IPS-18c (cell line): ENCODE data around the gene MITF.

Experiments used
- H3K4me3 ChIP-seq: 2 replicates; pipeline ENCODE4 v1.7.0; 2013; ENCODE audit warnings: low read depth, mild to moderate bottlenecking, low read length, moderate library complexity; ENCODE audit not compliant: insufficient read depth
- H3K9me3 ChIP-seq: one replicate; pipeline ENCODE4 v1.6.1; 2013; ENCODE audit warnings: mild to moderate bottlenecking, low read length, moderate library complexity; ENCODE audit not compliant: control insufficient read depth, insufficient read depth

Gene MITF

DNA sequence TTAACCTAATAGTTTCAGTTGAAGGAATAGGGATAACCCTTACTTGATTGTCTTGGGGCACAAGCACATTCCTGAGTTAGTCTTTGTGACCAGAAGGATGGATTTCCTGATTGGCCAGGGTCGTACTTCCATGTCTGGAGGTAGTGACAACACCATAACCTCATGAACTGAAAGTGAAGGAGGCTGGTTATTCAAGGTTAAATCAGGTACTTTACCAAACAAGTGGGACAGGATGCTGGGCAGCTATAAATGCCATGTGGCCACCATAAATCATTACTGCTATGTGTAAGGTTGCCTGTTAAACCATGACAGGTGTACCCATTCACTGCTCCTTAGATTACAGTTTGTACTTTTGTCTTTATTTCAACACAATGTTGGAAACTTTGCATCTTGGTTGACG is 132.0 kb downstream of the MITF start:
- Histone ChIP-seq H3K9me3 (no peaks in the 10 kb centered on the region), H3K4me3 (no peak overlapping the region)

DNA sequence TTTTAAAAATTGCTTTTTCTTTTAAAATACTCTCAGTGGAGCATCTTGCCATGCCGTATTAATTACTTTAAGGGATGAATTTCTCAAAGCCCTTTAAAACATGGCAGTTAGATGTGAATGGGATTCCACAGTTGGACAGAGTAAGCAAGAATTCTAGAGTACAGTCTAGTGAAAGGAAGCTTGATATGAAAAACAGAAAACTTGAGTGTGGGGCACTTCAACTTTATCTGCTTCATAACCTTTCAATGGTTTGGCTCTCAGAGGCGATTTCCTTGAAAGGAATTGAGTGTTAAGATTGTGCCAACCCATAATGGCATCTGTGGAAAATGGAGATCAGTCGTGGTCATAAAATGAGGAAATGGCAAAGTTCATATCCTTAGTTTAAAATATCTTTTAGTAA is 132.6 kb downstream of the MITF start:
- no peak overlapping the region for H3K4me3 ChIP-seq

DNA sequence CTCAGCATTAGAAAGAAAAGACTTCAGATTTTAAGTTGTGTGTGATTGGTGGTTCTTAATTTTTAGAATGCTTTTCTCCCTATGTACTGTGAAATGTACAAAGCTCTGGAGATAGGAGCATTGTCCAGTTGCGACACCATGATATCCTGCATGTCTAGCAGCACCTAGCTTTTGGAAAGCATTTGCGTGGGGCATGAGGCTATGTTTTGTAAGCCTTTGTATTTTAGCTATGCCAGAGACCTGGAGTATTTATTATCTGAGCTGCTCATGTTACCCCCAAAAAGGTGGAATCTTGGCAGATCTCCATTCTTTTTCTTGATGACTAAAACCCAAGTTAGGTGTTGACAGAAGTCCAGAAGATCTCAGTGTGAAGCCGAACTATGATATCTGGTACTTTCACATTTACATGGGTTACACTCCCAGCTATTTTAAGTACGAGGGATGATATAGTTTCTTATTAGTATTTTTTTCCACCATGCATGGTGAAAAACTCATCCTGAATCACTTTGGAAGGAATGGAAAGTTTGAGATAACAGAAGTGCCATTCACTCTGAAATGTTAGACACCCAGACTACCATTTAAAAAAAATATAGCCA is 133.6 kb downstream of the MITF start:
- Histone ChIP-seq H3K4me3 (no peak overlapping the region), H3K9me3 (no peaks in the 10 kb centered on the region)

More for the DNA sequence above, 132.6 kb downstream of the MITF start:
- no peaks in the 10 kb centered on the region for H3K9me3 ChIP-seq

DNA sequence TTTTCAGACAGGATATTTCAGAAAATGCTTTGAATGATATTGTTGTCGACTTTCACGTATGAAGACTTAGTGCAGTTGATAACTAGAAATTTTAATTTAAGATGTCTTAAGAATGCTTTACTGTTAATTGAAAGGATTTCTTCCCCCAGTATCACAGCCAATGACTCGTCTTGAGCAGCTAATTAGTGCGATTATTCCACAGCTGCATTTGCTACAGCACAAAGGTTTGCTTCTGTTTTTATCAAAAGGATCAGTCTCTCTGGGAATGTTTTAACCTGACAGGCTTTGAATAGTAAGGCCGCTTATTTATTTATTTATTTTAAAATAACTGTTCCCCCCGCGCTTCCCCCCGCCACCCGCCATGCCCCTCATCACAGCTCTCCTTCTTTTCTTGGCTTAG is 136.8 kb downstream of the MITF start:
- Histone ChIP-seq H3K9me3 (no peaks in the 10 kb centered on the region), H3K4me3 (no peak overlapping the region)

DNA sequence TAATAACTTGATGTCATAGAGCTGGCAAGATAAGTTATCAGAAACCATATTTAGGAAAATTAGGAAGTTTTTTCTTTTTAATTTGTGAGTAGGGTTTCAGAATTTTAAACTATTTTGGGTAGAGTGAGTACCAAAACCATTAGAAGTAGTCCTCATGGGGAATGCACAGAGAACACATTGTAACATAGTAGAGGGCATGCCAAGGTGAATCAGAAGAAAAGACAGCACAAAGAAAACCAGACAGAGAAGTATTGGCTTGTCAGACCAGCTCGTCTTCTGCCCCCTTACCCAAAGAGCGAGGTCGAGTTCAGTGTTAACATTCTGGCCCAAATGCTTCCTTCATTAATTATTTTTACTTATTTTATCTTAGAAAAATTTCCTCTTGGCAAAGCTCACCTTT is 139.0 kb downstream of the MITF start:
- H3K4me3 ChIP-seq = no peak overlapping the region
- H3K9me3 ChIP-seq = no peaks in the 10 kb centered on the region

DNA sequence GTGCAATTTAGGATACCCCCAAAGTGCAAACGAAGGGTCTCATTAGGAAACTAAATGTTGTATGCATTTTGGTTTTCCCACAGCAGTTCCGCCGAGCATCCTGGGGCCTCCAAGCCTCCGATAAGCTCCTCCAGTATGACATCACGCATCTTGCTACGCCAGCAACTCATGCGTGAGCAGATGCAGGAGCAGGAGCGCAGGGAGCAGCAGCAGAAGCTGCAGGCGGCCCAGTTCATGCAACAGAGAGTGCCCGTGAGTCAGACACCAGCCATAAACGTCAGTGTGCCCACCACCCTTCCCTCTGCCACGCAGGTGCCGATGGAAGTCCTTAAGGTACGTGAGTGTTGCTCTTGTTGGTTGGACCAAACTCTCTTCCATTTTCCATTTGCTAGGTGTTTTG is 139.8 kb downstream of the MITF start:
- Histone ChIP-seq H3K9me3 (no peaks in the 10 kb centered on the region), H3K4me3 (no peak overlapping the region)

DNA sequence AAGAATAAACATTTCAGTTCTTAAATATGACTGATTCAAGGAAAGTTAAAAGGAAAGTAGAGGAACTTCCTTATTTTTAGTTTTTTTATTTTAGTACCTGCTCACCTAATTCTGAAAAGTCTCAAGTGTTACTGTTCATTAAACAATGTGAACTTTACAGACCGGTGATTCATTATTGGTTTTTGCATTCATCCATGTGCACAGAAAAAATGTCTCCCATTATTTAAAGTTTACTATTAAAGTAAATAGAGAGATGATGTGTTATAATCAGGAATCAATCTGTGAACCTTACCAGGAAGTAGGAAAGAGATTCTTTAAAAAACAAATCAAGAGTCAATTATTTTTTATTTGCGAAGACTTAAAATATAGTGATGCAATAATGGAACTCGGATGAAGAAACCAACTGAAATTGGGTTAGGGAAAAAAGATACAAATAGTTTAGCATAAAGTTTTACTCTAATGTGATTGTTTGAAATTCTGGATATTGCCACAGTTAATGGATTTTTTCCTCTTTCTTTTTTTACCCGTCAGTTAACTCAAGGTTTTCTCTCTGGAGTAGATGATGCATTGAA is 140.9 kb downstream of the MITF start:
- no peak overlapping the region for H3K4me3 ChIP-seq

DNA sequence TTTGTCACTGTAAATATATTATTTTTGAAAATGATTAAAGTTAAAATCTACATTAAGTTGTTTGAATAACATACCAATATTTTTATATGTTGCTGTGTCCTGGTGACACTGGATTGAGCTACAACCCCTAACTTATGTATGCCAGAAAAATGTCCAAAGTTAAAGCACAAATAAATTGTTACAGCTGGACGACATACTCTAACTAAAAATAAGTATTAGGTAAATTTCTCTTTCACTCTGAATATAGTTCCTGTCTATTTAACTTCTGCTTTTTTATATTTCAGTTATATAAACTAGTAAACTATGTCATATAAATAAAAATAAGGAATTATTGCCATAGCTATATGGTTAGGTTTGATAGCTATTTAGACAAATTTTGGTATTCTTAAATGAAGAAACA is 141.8 kb downstream of the MITF start:
- Histone ChIP-seq H3K4me3 (no peak overlapping the region), H3K9me3 (no peaks in the 10 kb centered on the region)

More for the DNA sequence above, 140.9 kb downstream of the MITF start:
- H3K9me3 ChIP-seq = no peaks in the 10 kb centered on the region

DNA sequence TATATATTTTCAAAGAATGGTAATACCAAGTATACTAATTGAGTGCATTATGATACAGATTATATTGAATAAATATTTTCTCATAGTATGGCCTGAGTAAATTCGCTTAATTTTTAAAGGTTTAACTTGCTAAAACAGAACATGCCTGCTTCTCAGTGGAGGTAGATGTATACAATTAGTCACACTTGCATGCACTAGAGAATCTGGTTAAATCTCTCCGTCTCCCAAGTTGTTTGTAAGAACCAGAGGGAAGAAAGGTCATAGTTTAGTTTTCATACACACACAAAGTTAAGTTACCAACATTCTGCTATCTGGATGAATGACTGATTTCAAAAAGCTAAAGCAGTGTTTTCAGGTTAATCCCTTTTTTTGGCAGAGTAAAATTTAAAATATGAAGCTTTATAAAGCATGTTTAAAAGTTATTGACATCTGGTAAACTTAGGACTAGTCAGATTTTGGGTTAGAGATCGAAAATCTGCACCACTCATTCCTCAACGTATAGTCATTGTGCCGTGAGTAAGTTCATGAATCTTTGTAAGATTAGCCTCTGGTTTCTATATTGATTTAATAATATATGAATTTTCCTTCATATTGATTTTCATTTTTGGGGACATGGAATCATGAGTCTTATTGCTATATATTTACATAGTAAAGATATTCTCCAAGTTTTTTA is 142.6 kb downstream of the MITF start:
- Histone ChIP-seq H3K9me3 (no peaks in the 10 kb centered on the region), H3K4me3 (no peak overlapping the region)

DNA sequence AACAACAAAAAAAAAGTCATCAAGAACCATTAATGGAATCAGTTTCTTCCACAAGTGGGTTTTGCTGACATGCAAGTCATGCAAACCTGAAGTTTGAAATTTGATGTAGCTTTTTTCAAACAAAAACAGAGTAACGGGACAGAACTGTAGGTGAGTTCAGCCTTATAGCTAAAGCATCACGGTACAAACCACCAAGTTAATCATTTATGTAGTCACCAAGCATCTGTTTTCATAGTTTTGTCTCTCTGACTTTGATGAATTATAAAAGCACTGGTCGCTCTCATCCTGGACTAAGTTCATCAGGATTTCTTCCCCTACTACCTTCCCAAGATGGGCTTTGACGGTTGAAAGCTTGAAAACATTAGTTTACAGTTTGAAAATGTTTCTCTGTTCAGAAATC is 143.3 kb downstream of the MITF start:
- H3K4me3 ChIP-seq = no peak overlapping the region

DNA sequence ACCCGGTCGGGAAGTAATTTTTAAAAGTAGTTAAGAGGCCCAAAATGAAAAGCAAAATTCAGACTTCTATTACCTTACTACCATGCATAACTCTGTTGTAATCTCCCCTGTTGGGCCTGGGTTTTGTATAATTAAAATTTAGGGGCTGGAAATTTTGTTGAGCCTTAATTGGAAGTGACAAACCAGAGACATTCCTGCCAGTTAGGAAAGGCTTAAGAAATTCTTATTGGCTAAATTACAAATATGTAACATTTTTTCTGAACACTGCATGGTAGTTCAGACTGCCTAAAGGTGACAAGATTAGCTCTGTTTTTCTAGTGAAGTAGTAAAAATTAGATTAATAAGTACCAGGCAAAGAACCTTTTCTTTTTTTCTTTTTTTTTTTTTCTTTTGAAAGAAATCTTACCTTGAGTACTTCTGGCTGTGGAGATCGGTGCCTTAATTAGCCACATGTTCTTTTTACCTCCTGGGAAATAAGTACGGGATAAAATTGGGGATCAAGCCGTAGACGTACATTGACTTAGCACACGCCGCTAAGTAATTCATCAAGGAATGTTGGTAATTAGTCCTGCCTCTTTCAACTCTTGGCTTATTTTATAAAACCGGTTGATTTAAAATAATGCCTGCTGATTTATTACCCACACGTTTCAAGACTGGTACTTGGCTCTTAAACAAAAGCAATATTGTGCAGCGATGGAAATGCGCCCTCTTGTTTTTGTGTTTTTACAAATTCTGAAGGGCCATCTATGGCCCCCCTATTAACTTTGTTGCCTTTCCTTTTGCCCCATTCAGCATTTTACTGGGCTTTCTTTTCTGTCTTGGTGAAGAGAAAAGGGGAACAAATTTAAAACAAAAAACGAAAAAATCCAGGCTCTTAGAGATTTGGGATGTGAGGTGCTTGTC is 149.0 kb downstream of the MITF start:
- H3K4me3 ChIP-seq = no peak overlapping the region
- H3K9me3 ChIP-seq = no peaks in the 10 kb centered on the region

More for the DNA sequence above, 143.3 kb downstream of the MITF start:
- H3K9me3 ChIP-seq = no peaks in the 10 kb centered on the region

DNA sequence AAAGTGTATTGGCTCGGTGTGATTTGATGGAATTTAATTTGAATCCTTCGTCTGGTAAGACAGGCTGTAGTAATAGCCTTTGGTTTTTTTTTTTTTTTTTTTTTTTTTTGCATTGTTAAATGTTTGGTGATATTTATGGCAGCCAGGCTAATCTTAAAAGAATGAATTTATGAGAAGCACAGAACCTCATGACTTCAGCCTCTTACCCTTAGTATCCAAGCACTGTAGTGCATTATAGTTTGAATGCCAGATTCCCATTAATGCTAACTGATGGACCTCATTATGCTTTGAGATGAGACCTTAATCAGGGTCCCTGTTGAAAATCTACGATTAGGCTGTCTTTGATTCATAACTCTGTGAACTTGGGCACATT is 149.7 kb downstream of the MITF start:
- no peak overlapping the region for H3K4me3 ChIP-seq
- no peaks in the 10 kb centered on the region for H3K9me3 ChIP-seq

DNA sequence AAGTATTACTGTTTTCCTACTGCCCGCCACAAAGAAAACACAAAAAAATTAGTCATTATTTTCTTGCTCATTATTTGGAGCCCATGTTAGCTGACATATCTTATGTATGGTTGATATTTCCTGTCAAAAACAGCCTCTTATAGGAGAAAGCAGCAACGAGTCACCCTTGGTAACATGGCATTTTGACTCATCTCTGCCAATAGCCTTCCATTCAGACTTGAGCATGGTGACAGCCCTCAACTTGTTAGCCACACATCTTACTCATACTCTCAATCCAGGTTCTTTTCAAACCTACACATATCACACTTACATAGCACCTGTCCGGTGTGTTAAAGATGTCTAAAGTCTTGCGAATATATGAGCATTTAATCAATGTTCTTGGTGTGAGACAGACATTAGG is 150.8 kb downstream of the MITF start:
- H3K4me3 ChIP-seq = no peak overlapping the region
- H3K9me3 ChIP-seq = no peaks in the 10 kb centered on the region

DNA sequence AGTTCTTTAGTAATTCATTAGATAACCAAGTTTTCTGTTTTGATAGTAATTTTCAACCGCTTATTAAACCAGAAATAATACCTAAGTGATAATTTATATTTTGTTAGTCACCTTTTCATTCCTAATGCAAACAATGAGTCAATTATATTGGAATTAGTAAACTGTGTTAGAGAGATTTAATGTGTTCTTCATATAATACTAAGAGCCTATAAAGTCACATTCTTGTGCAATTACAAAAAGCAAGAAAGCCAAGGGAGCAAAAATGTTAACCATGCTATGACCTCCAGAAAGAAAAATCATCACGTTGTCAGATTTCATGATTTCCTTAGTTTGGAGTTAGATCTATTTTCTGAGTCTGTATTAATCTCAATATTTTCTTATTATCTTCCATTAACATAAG is 151.4 kb downstream of the MITF start:
- H3K4me3 ChIP-seq = no peak overlapping the region
- H3K9me3 ChIP-seq = no peaks in the 10 kb centered on the region

DNA sequence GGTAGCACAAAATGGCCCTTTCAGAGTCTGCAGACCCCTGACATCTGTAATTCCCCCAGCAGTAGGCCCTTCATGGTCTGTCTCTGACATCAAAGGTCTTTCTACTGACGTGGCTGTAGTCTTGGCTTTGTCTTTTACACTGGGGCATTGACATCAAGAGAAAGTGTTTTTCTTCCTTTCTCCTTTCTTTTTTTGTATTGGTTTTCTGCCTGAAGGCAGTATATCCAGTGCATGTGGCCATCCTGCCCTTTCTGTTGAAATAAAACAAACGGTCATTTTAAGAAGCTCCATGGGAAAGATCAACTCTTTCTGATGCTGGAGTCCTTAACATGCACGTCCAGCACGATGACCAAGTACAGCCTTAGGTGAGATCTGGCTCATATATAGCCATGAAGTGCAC is 153.4 kb downstream of the MITF start:
- Histone ChIP-seq H3K9me3 (no peaks in the 10 kb centered on the region), H3K4me3 (no peak overlapping the region)

DNA sequence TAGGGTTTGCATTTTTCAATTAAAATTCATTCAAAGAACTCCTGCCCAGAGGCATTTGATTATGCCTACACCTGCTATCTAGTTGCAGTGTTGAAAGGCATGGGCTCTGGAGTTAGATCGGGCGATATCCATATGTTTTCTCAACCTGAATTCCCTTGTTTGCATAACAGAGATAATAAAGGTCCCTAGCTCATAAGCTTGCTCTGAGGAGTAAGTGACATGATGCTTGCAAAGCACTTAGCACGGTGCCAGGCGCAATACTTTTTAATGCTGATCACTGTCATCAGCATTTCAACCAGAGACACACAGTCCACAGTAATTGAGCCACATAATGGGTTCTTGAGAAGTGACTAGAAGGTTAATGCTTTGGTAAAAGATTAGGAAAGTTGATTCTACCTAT is 154.0 kb downstream of the MITF start:
- Histone ChIP-seq H3K4me3 (no peak overlapping the region), H3K9me3 (no peaks in the 10 kb centered on the region)

DNA sequence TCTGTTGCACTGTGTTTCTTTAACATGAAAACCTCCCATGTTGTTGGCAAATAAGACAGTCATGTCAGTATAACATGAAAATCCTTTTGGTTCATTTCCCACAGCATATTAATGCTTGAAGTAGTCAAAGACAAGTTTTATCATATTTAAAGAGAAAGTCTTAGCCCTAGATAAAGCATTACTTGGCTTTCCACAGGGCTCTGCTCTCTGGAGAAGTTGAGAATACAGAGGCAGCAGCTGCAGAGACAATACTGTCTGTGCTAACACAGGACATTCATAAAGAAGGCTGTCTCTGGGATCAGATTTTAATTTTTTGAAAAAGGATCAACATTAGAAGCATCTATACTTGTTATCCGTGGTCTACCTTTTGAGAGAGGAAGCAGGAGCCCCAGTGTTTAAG is 156.8 kb downstream of the MITF start:
- Histone ChIP-seq H3K4me3 (no peak overlapping the region), H3K9me3 (no peaks in the 10 kb centered on the region)

DNA sequence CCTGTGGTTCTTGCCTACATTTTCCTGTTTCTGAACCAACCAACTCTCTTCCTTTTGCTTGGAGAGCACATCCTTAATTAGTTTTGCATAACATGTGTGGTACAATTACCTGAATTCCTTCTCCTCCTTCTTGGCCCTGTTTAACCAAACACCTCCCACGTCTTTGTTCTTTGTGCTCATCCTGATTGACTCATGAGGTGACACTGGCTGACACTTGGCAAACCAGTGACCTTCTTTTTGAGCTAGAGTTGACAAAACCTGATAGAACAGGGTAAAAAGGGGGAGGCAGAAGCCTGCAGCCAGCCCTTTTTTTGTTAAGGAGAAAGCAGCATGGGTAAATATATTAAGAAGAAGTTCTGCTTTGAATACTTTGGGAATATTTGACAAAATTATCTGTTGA is 161.1 kb downstream of the MITF start:
- Histone ChIP-seq H3K9me3 (no peaks in the 10 kb centered on the region), H3K4me3 (no peak overlapping the region)
